ENCODE data around the gene UROD.

Gene UROD

DNA sequence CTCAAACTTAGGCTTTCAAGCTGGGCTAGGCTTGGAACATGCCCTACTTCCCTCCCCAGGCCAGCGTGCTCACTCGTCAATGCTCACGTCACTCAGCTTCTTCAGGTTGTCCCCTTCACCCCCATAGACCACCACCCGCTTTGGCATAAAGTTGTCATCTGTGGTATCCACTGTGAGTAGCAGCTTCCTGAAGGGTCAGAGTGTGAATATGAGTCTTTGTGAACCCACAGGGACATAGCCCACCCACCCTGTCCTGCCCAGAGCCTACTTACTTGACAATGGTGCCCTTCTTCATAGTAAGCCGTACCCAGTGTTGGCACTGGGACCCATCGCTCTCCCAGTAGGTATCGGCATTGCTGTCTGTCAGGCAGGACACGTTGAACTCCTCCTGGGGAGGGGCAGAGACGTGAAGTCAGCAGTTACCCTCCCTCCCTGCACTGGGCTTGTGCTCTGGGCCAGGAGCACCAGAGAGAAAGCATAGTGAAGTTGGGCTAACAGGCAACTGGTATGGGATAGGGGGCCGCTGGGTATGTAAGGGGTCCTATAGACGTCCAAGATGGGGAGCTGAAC, 2.7 kb upstream of the UROD start:
- DNase-seq = no peak

DNA sequence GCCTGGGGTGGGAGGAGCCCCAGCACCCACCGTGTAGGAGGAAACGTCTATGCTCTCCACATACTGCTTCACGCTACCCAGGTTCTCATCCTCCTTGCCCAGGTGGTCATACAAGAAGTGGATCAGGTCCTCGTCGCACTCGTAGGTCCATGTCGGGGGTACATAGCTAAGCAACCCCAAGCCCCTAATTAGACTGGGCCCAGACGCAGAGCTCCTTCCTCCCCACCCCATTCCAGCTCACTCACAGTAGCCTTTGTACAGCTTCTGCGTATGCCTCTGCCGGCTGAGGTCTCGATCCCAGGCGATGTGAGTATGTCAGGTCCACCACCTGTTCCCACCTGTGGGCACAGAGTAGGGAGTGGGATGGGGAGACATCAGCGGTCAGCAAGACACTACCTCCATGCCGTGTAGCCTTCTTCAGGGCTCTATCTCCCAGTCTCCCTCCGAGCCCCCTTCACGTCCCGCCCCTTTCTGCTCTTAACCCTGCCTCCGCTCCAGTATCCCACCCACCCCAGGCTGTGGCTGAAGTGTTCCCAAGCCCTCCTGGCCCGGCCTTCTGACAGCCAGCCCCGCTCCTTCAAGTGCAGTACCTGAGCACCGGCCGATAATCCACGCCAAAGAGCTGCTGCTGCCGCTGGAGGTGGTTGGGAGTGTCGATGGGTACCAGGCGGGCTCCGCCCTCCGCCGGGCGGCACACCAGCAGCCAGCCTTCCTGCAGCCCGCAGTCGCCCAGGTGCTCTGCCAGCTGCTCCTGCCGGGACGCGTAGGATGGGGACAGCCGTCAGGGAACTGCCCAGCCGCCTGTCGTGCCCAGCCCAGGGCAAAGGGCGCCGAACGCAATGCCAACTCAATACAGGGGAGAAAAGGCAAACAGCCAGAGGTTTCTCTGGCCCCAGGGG, 1.8 kb upstream of the UROD start:
- DNase-seq = peak; percentile 6

GRCh38 chr1:45010855-45011811, 921 bp upstream of the UROD start, which contains the start of gene HECTD3:
HECTD3 (minus strand) TSS chr1:45011324; CDS start chr1:45011257, 67 bp downstream.
- DNase-seq = peak; percentile 48

- no peak for DNase-seq
Observed at GRCh38 chr1:45012639-45013278, 705 bp downstream of the UROD start.

- DNase-seq = no peak
Observed at GRCh38 chr1:45013551-45014209, 1.6 kb downstream of the UROD start.

DNA sequence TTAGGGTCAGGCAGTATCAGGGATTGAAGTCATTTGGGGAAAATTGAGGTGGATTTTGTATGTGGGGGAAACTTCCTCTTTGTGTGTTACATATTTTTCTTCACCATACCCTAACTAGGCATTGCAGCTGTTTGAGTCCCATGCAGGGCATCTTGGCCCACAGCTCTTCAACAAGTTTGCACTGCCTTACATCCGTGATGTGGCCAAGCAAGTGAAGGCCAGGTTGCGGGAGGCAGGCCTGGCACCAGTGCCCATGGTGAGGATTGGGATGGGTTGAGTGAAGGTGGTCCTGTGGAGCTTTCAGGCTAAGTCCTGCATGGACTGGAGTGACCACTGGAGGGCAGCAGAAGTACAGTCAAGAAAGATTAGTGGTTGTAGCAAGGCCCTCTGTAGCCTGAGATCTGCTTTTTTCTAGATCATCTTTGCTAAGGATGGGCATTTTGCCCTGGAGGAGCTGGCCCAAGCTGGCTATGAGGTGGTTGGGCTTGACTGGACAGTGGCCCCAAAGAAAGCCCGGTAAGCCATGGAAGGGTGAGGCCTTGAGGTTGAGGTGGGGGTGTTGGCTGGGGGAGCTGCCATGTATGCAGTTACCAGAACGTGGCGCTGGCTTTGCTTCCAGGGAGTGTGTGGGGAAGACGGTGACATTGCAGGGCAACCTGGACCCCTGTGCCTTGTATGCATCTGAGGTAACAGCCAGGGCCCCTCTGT, 2.4 kb downstream of the UROD start:
- peak; percentile 32 for DNase-seq

DNA sequence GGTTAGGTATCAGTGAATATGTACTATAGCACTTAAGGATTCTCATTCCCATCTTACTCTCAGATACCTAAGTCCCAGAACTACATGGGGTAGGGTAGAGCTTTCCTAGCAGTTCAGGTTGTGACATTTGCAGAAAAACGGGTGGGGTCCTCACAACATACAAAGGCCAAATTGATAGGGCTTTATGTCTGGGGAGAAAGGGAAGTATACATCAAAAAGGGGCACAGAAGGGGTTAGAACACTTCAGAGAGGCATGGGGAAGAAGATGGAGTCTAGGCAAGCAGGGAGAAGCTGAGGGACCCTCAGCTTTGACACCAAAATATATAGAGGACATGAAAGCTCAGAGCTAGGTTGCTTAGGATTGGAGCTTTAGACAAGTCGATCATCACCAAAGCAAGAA, 3.6 kb downstream of the UROD start:
- no peak for DNase-seq

DNA sequence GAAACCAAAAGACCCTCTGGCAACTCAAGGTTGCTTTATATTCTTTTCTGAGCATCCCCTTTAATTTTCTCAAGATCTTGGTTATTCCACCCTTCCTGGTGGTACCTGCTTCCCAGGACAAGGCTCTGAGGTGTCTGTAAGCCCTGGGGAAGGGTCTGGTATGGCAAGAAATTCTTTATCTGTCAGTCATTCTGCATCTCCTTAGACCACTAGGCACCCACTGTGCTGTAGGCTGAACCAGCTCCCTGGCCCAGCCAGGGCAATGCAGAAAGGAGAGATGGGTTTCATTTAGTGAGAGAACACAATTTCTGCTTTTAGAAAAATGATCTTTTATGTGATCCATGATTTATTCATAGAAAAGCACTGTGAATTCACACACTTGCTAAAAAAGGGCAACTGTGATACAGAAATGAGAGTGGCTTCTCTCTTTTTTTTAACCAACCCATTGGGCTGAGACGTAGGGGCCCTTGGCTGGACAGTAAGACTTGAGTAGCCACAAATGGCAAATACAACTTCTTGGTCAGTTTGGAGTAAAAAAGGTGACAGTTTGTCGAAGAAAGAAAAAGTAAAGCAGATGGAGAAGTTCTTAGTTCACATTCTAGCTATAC, 4.1 kb downstream of the UROD start:
- no peak for DNase-seq

DNA sequence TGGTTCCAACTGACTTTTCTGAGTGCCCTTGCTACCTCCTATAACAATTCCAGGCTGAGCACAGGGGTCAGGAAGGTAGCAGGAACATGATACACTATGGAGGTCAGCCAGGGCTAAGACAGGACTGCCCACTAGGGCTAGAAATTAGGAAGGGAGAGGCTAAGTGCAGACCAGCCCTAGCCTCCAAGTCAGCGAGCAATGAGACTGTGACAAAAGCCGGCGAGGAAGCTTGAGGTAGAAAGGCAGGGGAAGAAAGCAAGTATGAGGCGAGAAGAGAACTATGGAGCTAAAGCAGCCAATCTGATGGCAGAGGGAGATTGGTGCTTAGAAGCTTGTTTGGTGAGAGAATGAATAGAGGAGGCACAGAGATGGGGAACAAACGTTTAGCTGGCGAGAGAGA, 4.7 kb downstream of the UROD start:
- no peak for DNase-seq

- peak; percentile 23 for DNase-seq
Observed at GRCh38 chr1:45018599-45019230, 6.7 kb downstream of the UROD start.

DNA sequence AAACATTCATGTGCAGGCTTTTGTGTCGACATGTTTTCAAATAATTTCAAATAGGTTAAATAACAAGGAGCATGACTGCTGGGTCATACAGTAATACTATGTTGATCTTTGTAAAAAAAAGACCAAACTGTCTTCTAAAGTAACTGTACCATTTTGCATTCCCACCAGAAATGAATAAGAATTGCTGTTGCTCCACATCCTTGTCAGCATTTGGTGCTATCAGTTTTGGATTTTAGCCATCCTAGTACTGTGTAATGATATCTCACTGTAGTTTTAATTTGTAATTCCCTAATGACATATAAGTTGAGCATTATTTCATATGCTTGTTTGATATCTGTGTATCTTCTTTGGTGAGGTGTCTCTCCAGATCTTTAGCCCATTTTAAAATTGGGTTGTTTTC, 11.6 kb downstream of the UROD start:
- no peak for DNase-seq

GRCh38 chr1:45026446-45026845, 14.4 kb downstream of the UROD start:
- no peak for DNase-seq

GRCh38 chr1:45032837-45033236, 20.8 kb downstream of the UROD start:
- no peak for DNase-seq

GRCh38 chr1:45033356-45033755, 21.3 kb downstream of the UROD start:
- no peak for DNase-seq

GRCh38 chr1:45035631-45036301, 23.7 kb downstream of the UROD start:
- no peak for DNase-seq

- DNase-seq = no peak
Observed at GRCh38 chr1:45037456-45037855, 25.4 kb downstream of the UROD start.

DNA sequence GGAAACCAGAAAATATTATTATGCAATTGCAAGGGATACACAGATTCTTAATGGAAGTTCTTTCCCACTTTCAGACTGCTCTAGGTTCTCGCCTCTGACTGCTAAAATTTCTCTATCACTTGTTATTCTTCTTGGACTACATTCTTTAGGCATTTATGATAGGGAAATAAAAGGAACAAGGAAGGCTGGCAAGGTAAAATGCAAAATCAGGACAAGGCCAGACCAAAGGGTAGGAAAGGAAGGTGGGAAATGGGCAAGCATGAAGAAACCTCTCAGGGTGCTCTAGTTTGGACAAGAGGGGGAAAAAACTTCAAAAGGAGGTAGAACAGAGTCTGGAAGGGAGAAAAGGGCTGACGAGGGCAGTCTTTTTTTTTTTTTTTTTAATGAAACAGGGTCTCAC, 26.2 kb downstream of the UROD start:
- no peak for DNase-seq

GRCh38 chr1:45038661-45039364, 26.8 kb downstream of the UROD start:
- DNase-seq = no peak

DNA sequence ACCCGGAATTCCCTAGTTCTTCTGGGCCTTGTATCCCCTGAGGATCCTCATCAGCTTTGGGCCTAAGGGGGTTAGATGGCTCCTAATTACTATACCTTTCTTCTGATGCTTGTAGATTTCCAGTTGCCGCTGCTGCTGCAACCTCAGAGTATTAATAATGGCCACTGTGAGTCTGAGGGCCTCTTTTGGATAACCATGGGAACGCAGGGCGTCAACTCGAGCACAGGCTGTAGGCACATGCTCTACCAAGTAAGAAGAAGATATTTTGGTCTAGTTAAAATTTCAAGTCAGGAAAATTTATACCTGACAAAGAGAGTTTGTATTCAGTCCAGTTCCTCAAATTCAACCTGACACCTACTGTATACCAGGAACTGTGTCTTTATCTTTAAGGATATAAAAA, 28.2 kb downstream of the UROD start:
- DNase-seq = no peak
